Measurements from ENCODE around the gene RAPGEF6.
"Not testable (repeated sequence)": the region's sequence is repeated elsewhere in the genome, so short reads cannot be mapped to it uniquely, and the experiment has no call there.

The RAPGEF6 gene

GRCh38 chr5:131441184-131441583, 193.8 kb downstream of the RAPGEF6 start:
- FAIRE-seq = no peak
- DNase-seq (ENCODE audit: insufficient read length, low spot score) = no peak

GRCh38 chr5:131436081-131436480, 198.9 kb downstream of the RAPGEF6 start:
- FAIRE-seq = peak; percentile 26
- no peak for DNase-seq (ENCODE audit: insufficient read length, low spot score)

GRCh38 chr5:131433109-131433508, 201.9 kb downstream of the RAPGEF6 start:
- FAIRE-seq (no peak), DNase-seq (ENCODE audit: insufficient read length, low spot score) (no peak)

GRCh38 chr5:131431794-131432193, 203.2 kb downstream of the RAPGEF6 start:
- FAIRE-seq (no peak), DNase-seq (ENCODE audit: insufficient read length, low spot score) (no peak)

- DNase-seq (ENCODE audit: insufficient read length, low spot score) = no peak
- FAIRE-seq = no peak
Measured at GRCh38 chr5:131430794-131431193, 204.2 kb downstream of the RAPGEF6 start.

- peak; percentile 4 for FAIRE-seq
- DNase-seq (ENCODE audit: insufficient read length, low spot score) = no peak
Measured at GRCh38 chr5:131426011-131426410, 209.0 kb downstream of the RAPGEF6 start.

- no peak for FAIRE-seq
- DNase-seq (ENCODE audit: insufficient read length, low spot score) = no peak
Measured at GRCh38 chr5:131423056-131423455, 212.0 kb downstream of the RAPGEF6 start.

GRCh38 chr5:131419877-131420276, 215.2 kb downstream of the RAPGEF6 start:
- DNase-seq (ENCODE audit: insufficient read length, low spot score) = no peak
- peak; percentile 60 for FAIRE-seq

- FAIRE-seq (no peak), DNase-seq (ENCODE audit: insufficient read length, low spot score) (no peak)
Measured at GRCh38 chr5:131418846-131419245, 216.2 kb downstream of the RAPGEF6 start.

- DNase-seq (ENCODE audit: insufficient read length, low spot score) = no peak
- no peak for FAIRE-seq
Measured at GRCh38 chr5:131417240-131417869, 217.7 kb downstream of the RAPGEF6 start.

GRCh38 chr5:131416729-131417128, 218.3 kb downstream of the RAPGEF6 start:
- peak; percentile 22 for DNase-seq (ENCODE audit: insufficient read length, low spot score)
- FAIRE-seq = peak; percentile 93

- DNase-seq (ENCODE audit: insufficient read length, low spot score) = peak; percentile 44
- FAIRE-seq = peak; percentile 99
Measured at GRCh38 chr5:131413605-131414559, 221.1 kb downstream of the RAPGEF6 start.

GRCh38 chr5:131406975-131407638, 227.9 kb downstream of the RAPGEF6 start:
- DNase-seq (ENCODE audit: insufficient read length, low spot score) (no peak), FAIRE-seq (no peak)

GRCh38 chr5:131406076-131406475, 229.0 kb downstream of the RAPGEF6 start:
- no peak for DNase-seq (ENCODE audit: insufficient read length, low spot score)
- FAIRE-seq = no peak

GRCh38 chr5:131405674-131406073, 229.4 kb downstream of the RAPGEF6 start:
- DNase-seq (ENCODE audit: insufficient read length, low spot score) (no peak), FAIRE-seq (no peak)

GRCh38 chr5:131400585-131400984, 234.4 kb downstream of the RAPGEF6 start:
- FAIRE-seq = no peak

GRCh38 chr5:131399007-131399406, 236.0 kb downstream of the RAPGEF6 start:
- not testable (repeated sequence) for FAIRE-seq; DNase-seq (ENCODE audit: insufficient read length, low spot score)

More at GRCh38 chr5:131400585-131400984, 234.4 kb downstream of the RAPGEF6 start:
- DNase-seq (ENCODE audit: insufficient read length, low spot score) = no peak

- FAIRE-seq = no peak
- DNase-seq (ENCODE audit: insufficient read length, low spot score) = no peak
Measured at GRCh38 chr5:131396630-131397273, 238.3 kb downstream of the RAPGEF6 start.

GRCh38 chr5:131396015-131396414, 239.0 kb downstream of the RAPGEF6 start:
- DNase-seq (ENCODE audit: insufficient read length, low spot score) (no peak), FAIRE-seq (peak; percentile 96)

- DNase-seq (ENCODE audit: insufficient read length, low spot score) (peak; percentile 32), FAIRE-seq (peak; percentile 96)
Measured at GRCh38 chr5:131394128-131394527, 240.9 kb downstream of the RAPGEF6 start.

GRCh38 chr5:131393498-131393968, 241.5 kb downstream of the RAPGEF6 start:
- no peak for DNase-seq (ENCODE audit: insufficient read length, low spot score)
- no peak for FAIRE-seq

All from GM19239 (cell line).